HL-60 (cell line): ENCODE measurements around the gene SLC7A9.

Experiments used
- CTCF ChIP-seq: IDR thresholded peaks from one replicate; pipeline ENCODE4 v1.5.1; 2011; ENCODE audit warnings: low read length, control low read depth, inconsistent platforms; ENCODE audit not compliant: insufficient read depth
- REST ChIP-seq: IDR thresholded peaks from 2 replicates; pipeline ENCODE4 v1.6.1; 2012; ENCODE audit warnings: low read depth; ENCODE audit not compliant: insufficient replicate concordance

GRCh38 chr19:32810452-32810851 lies 59.1 kb downstream of the SLC7A9 start:
- TF ChIP-seq CTCF (no peak), REST (no peak)
